Vagina (tissue), 2 donors: ENCODE measurements around the gene HEXIM1. TPM values are rescaled to one million over a fixed set of nuclear protein-coding genes. Genes with fewer than 3 reads are reported as not detected.

ENCODE experiments used
- DNase-seq, 2 donors: peaks; one replicate each; pipeline ENCODE4 v3.0.0-alpha.2; 2017; ENCODE audit errors: extremely low spot score in 2 of 2
- H3K27ac ChIP-seq: fragments of 200-600 bp; sonication (generic); one replicate; pipeline ENCODE4 v1.5.1; 2019
- H3K27me3 ChIP-seq: fragments of 200-600 bp; sonication (generic); one replicate; pipeline ENCODE4 v1.5.1; 2019
- H3K36me3 ChIP-seq, 2 donors: fragments of 200-600 bp; sonication (generic); one replicate each; pipeline ENCODE4 v1.5.1; 2017 to 2019
- H3K4me1 ChIP-seq: fragments of 200-600 bp; sonication (generic); one replicate; pipeline ENCODE4 v1.5.1; 2019
- H3K4me3 ChIP-seq, 2 donors: fragments of 200-600 bp; sonication (generic); 1 replicate in 1 of 2; 2 replicates in 1 of 2; pipeline ENCODE4 v1.5.1; 2016 to 2019
- H3K9me3 ChIP-seq: fragments of 200-600 bp; sonication (generic); one replicate; pipeline ENCODE4 v1.5.1; 2019
- CTCF ChIP-seq, 3 experiments: fragments of 450-650 bp in 2 of 3; fragments of 200-600 bp in 1 of 3; sonication (generic) in 1 of 3; IDR thresholded peaks; one replicate each; pipeline ENCODE4 v1.5.1; 2017 to 2019; ENCODE audit warnings: antibody characterized with exemption in 3 of 3, mild to moderate bottlenecking in 2 of 3, moderate library complexity in 2 of 3
- POLR2A ChIP-seq, 2 donors: fragments of 450-650 bp; IDR thresholded peaks; one replicate each; pipeline ENCODE4 v1.6.1; 2017; ENCODE audit warnings: antibody characterized with exemption in 2 of 2, mild to moderate bottlenecking in 2 of 2, moderate library complexity in 2 of 2
- POLR2AphosphoS5 ChIP-seq, 2 donors: sonication (generic); formaldehyde crosslinking; IDR thresholded peaks; one replicate each; pipeline ENCODE4 v1.9.0; 2017; ENCODE audit warnings: antibody characterized with exemption in 2 of 2, mild to moderate bottlenecking in 2 of 2, low read depth in 1 of 2; ENCODE audit not compliant: insufficient read depth in 1 of 2
- intact Hi-C: fragments of 100-400 bp; cut with DNase I; formaldehyde crosslinking; loops from one replicate; pipeline ENCODE4 v1.15.1; 2023
- total RNA-seq: library from RNA; depleted of rRNA; stranded (reverse); fragments of >200 nt; gene quantifications from one replicate; pipeline ENCODE4 v1.2.3, GENCODE V29; 2016

HEXIM1 gene
- total RNA-seq, 1 donor from 2014 or later: 27.5 TPM

GRCh38 chr17:45160447-45161287 lies 12.4 kb downstream of the HEXIM1 start:
- intact Hi-C loops: loop anchor here (1.0 kb wide), 1 partner anchor 12 kb away; the partner anchor contains the start of gene HEXIM1
- Histone ChIP-seq H3K4me1 (peaks cover 61% of the 10 kb centered on the region), H3K27ac (peak overlapping the region; percentile 100), H3K4me3 (peak overlapping the region; percentile 97 to 100), H3K36me3 (no peaks in the 10 kb centered on the region), H3K9me3 (no peaks in the 10 kb centered on the region), H3K27me3 (no peaks in the 10 kb centered on the region)
- no peak for DNase-seq
- TF ChIP-seq POLR2AphosphoS5 (IDR thresholded peaks at IDR 0.05; ENCODE audit: insufficient read depth in 1 of 2, low read depth in 1 of 2) (no peak), POLR2A (IDR thresholded peaks at IDR 0.05) (no peak), CTCF (IDR thresholded peaks at IDR 0.05) (no peak)

GRCh38 chr17:45161288-45162024 lies 13.2 kb downstream of the HEXIM1 start, which contains the start of gene HEXIM2:
TSS of gene HEXIM2 (plus strand) at chr17:45161875. CDS start at chr17:45162794, 919 bp downstream.
- intact Hi-C loops: loop anchor here (1.0 kb wide), 1 partner anchor 13 kb away; the partner anchor contains the start of gene HEXIM1
- H3K27ac ChIP-seq: peak within 1 kb of the TSS; percentile 100
- no peaks in the 10 kb centered on the region for H3K36me3 ChIP-seq
- peak within 1 kb of the TSS; percentile 97 to 100 for H3K4me3 ChIP-seq
- no peaks in the 10 kb centered on the region for H3K27me3 ChIP-seq
- H3K4me1 ChIP-seq: peaks cover 53% of the 10 kb centered on the region
- DNase-seq: peak; percentile 100
- H3K9me3 ChIP-seq: no peaks in the 10 kb centered on the region
- TF ChIP-seq CTCF (IDR thresholded peaks at IDR 0.05): no peak
- TF ChIP-seq POLR2AphosphoS5 (IDR thresholded peaks at IDR 0.05; ENCODE audit: insufficient read depth in 1 of 2, low read depth in 1 of 2): peak; percentile 100
- TF ChIP-seq POLR2A (IDR thresholded peaks at IDR 0.05): peak in 1 of 2 donors; percentile 99

GRCh38 chr17:45162025-45162687 lies 13.9 kb downstream of the HEXIM1 start:
- intact Hi-C loops: no loop called here
- Histone ChIP-seq H3K27ac (peak overlapping the region; percentile 100), H3K4me1 (peaks cover 48% of the 10 kb centered on the region), H3K27me3 (no peaks in the 10 kb centered on the region), H3K36me3 (no peaks in the 10 kb centered on the region), H3K4me3 (peak overlapping the region; percentile 31 to 97), H3K9me3 (no peaks in the 10 kb centered on the region)
- DNase-seq: no peak
- TF ChIP-seq POLR2A (IDR thresholded peaks at IDR 0.05) (no peak), CTCF (IDR thresholded peaks at IDR 0.05) (no peak), POLR2AphosphoS5 (IDR thresholded peaks at IDR 0.05; ENCODE audit: insufficient read depth in 1 of 2, low read depth in 1 of 2) (no peak)

- no peak overlapping the region for H3K4me3 ChIP-seq
- H3K9me3 ChIP-seq: no peaks in the 10 kb centered on the region
- no peak overlapping the region for H3K27ac ChIP-seq
- TF ChIP-seq POLR2AphosphoS5 (IDR thresholded peaks at IDR 0.05; ENCODE audit: insufficient read depth in 1 of 2, low read depth in 1 of 2) (no peak), POLR2A (IDR thresholded peaks at IDR 0.05) (no peak), CTCF (IDR thresholded peaks at IDR 0.05) (no peak)
- intact Hi-C loops: no loop called here
- peaks cover 23% of the 10 kb centered on the region for H3K4me1 ChIP-seq
- no peak for DNase-seq
- H3K27me3 ChIP-seq: no peaks in the 10 kb centered on the region
- H3K36me3 ChIP-seq: peaks cover 0 to 8% of the 10 kb centered on the region in 2 donors
Observed at GRCh38 chr17:45164734-45165269, 16.5 kb downstream of the HEXIM1 start.
